ENCODE results near the gene PLEKHA4.

GRCh38 chr19:48883726-48884125 lies 15.3 kb upstream of the PLEKHA4 start:
- TF ChIP-seq POLR2A (IDR thresholded peaks at IDR 0.05; ENCODE audit: low read depth, low read length) (no peak), POLR2AphosphoS5 (IDR thresholded peaks at IDR 0.05; ENCODE audit: low read depth, low read length) (no peak), TAF1 (IDR thresholded peaks at IDR 0.05; ENCODE audit: low read depth, low read length) (no peak), SPI1 (IDR thresholded peaks at IDR 0.05; ENCODE audit: low read depth, low read length) (no peak)
